Measurements from ENCODE around the gene NGB.

NGB gene

GRCh38 chr14:77265561-77266335 is 5.3 kb downstream of the NGB start:
- TF ChIP-seq CTCF (IDR thresholded peaks at IDR 0.05; ENCODE audit: extremely low read depth, missing control alignments) = no peak
- no peak for DNase-seq (ENCODE audit: low spot score)

GRCh38 chr14:77265187-77265515 is 5.9 kb downstream of the NGB start:
- no peak for TF ChIP-seq CTCF (IDR thresholded peaks at IDR 0.05; ENCODE audit: extremely low read depth, missing control alignments)
- no peak for DNase-seq (ENCODE audit: low spot score)

- no peak for TF ChIP-seq CTCF (IDR thresholded peaks at IDR 0.05; ENCODE audit: extremely low read depth, missing control alignments)
- DNase-seq (ENCODE audit: low spot score) = no peak
These were observed 6.4 kb downstream of the NGB start for GRCh38 chr14:77264466-77265186.

GRCh38 chr14:77260631-77261030 is 10.4 kb downstream of the NGB start:
- DNase-seq (ENCODE audit: low spot score) = no peak
- no peak for TF ChIP-seq CTCF (IDR thresholded peaks at IDR 0.05; ENCODE audit: extremely low read depth, missing control alignments)

- DNase-seq (ENCODE audit: low spot score) = no peak
- TF ChIP-seq CTCF (IDR thresholded peaks at IDR 0.05; ENCODE audit: extremely low read depth, missing control alignments) = no peak
These were observed 10.8 kb downstream of the NGB start for GRCh38 chr14:77260199-77260598.

GRCh38 chr14:77259025-77259715 is 11.8 kb downstream of the NGB start:
- TF ChIP-seq CTCF (IDR thresholded peaks at IDR 0.05; ENCODE audit: extremely low read depth, missing control alignments) = no peak
- no peak for DNase-seq (ENCODE audit: low spot score)

- TF ChIP-seq CTCF (IDR thresholded peaks at IDR 0.05; ENCODE audit: extremely low read depth, missing control alignments) = no peak
- no peak for DNase-seq (ENCODE audit: low spot score)
These were observed 12.4 kb downstream of the NGB start for GRCh38 chr14:77258566-77258965.

All from GM20000 (cell line).